GM23338 (cell line): ENCODE results near the gene MAP3K6. TPM values are rescaled to one million over a fixed set of nuclear protein-coding genes. Genes with fewer than 3 reads are reported as not detected.
A peak's percentile ranks its signal among the peaks of the same experiment; 100 is the strongest.

Experiments
- ATAC-seq: fragments of 200-7000 bp; cut with Tn5 transposase; 3 replicates; pipeline ENCODE4 v1.9.1; 2020
- DNase-seq: peaks from one replicate; pipeline ENCODE4 v3.0.0-alpha.2; 2015; ENCODE audit warnings: low spot score
- H2AFZ ChIP-seq: fragments of 200-600 bp; sonication (generic); 2 replicates; pipeline ENCODE4 v1.8.0; 2016; ENCODE audit warnings: antibody characterized with exemption, mild to moderate bottlenecking, moderate library complexity
- H3F3A ChIP-seq: fragments of 200-600 bp; sonication (generic); replicated peaks from 2 replicates; pipeline ENCODE4 v1.8.0; 2017; ENCODE audit warnings: antibody characterized with exemption, mixed run types, low read depth
- H3K27ac ChIP-seq: fragments of 200-600 bp; sonication (generic); 2 replicates; pipeline ENCODE4 v1.6.1; 2016; ENCODE audit warnings: low read depth
- H3K27me3 ChIP-seq: fragments of 200-600 bp; sonication (generic); 2 replicates; pipeline ENCODE4 v1.8.0; 2016; ENCODE audit warnings: mild to moderate bottlenecking, mixed run types, moderate library complexity; ENCODE audit not compliant: insufficient read depth
- H3K36me3 ChIP-seq: fragments of 200-600 bp; sonication (generic); 2 replicates; pipeline ENCODE4 v1.8.0; 2016; ENCODE audit warnings: mild to moderate bottlenecking; ENCODE audit not compliant: insufficient read depth
- H3K4me1 ChIP-seq: fragments of 200-600 bp; sonication (generic); 2 replicates; pipeline ENCODE4 v1.8.0; 2016; ENCODE audit warnings: mild to moderate bottlenecking, moderate library complexity; ENCODE audit not compliant: insufficient read depth
- H3K4me2 ChIP-seq: fragments of 200-600 bp; sonication (generic); 2 replicates; pipeline ENCODE4 v1.7.1; 2017; ENCODE audit warnings: mixed run types
- H3K4me3 ChIP-seq: fragments of 200-600 bp; sonication (generic); 2 replicates; pipeline ENCODE4 v1.6.1; 2016; ENCODE audit warnings: mixed run types
- H3K79me2 ChIP-seq: fragments of 200-600 bp; sonication (generic); replicated peaks from 2 replicates; pipeline ENCODE4 v1.8.0; 2017; ENCODE audit warnings: mild to moderate bottlenecking; ENCODE audit not compliant: insufficient read depth
- H3K9me2 ChIP-seq: fragments of 200-600 bp; sonication (generic); 2 replicates; pipeline ENCODE4 v1.8.0; 2017; ENCODE audit not compliant: insufficient read depth
- H4K20me1 ChIP-seq: fragments of 200-600 bp; sonication (generic); replicated peaks from 2 replicates; pipeline ENCODE4 v1.8.0; 2017; ENCODE audit warnings: mild to moderate bottlenecking; ENCODE audit not compliant: insufficient read depth
- H3K27ac Mint-ChIP-seq: 2 replicates; pipeline ENCODE4 v1.8.0; 2020; ENCODE audit warnings: inconsistent platforms, mild to moderate bottlenecking, moderate library complexity, mixed read lengths
- H3K27me3 Mint-ChIP-seq: 3 replicates; pipeline ENCODE4 v1.8.0; 2022; ENCODE audit warnings: low read depth, mild to moderate bottlenecking, moderate library complexity, mixed read lengths, inconsistent platforms; ENCODE audit not compliant: insufficient read depth, poor library complexity
- H3K36me3 Mint-ChIP-seq: 3 replicates; pipeline ENCODE4 v1.8.0; 2021; ENCODE audit warnings: low read depth, mild to moderate bottlenecking, inconsistent platforms, moderate library complexity, mixed read lengths
- H3K4me1 Mint-ChIP-seq: 3 replicates; pipeline ENCODE4 v1.8.0; 2020; ENCODE audit warnings: mild to moderate bottlenecking, inconsistent platforms, mixed read lengths
- H3K4me3 Mint-ChIP-seq: 3 replicates; pipeline ENCODE4 v1.8.0; 2021; ENCODE audit warnings: moderate library complexity, mild to moderate bottlenecking, inconsistent platforms, mixed read lengths
- H3K9me3 Mint-ChIP-seq: 3 replicates; pipeline ENCODE4 v1.8.0; 2020; ENCODE audit warnings: moderate library complexity, mild to moderate bottlenecking, inconsistent platforms, mixed read lengths
- CREB1 ChIP-seq: fragments of 250-450 bp; sonication (Bioruptor Pico); IDR thresholded peaks from 2 replicates; pipeline ENCODE4 v1.5.0; 2020; ENCODE audit warnings: low read depth, mild to moderate bottlenecking, moderate library complexity
- CTCF ChIP-seq, 2 experiments: fragments of 200-600 bp in 1 of 2; sonication (generic) in 1 of 2; conservative IDR thresholded peaks; 2 replicates each; pipeline versions ENCODE4 v1.5.1 to v1.6.1; 2016 to 2017; ENCODE audit warnings: antibody characterized with exemption in 2 of 2, low read depth in 2 of 2, mild to moderate bottlenecking in 2 of 2, moderate library complexity in 1 of 2
- ETS1 ChIP-seq: IDR thresholded peaks from 2 replicates; pipeline ENCODE4 v1.6.1; 2016; ENCODE audit warnings: antibody characterized with exemption
- EZH2 ChIP-seq: fragments of 200-600 bp; sonication (generic); IDR thresholded peaks from one replicate; pipeline ENCODE4 v1.8.0; 2017; ENCODE audit warnings: antibody characterized with exemption, mild to moderate bottlenecking, low read depth; ENCODE audit not compliant: unreplicated experiment
- EZH2phosphoT487 ChIP-seq: fragments of 200-600 bp; sonication (generic); IDR thresholded peaks from one replicate; pipeline ENCODE4 v1.8.1; 2018; ENCODE audit warnings: antibody characterized with exemption; ENCODE audit not compliant: unreplicated experiment
- JUNB ChIP-seq: IDR thresholded peaks from one replicate; pipeline ENCODE4 v1.6.1; 2016; ENCODE audit warnings: antibody characterized with exemption; ENCODE audit not compliant: unreplicated experiment
- NANOG ChIP-seq: IDR thresholded peaks from 2 replicates; pipeline ENCODE4 v1.6.1; 2016; ENCODE audit warnings: antibody characterized with exemption, borderline replicate concordance
- POLR2AphosphoS5 ChIP-seq: IDR thresholded peaks from 2 replicates; pipeline ENCODE4 v1.6.1; 2016; ENCODE audit warnings: antibody characterized with exemption, low read depth
- STAT1 ChIP-seq: IDR thresholded peaks from one replicate; pipeline ENCODE4 v1.6.1; 2016; ENCODE audit warnings: antibody characterized with exemption; ENCODE audit not compliant: unreplicated experiment
- ZNF114 ChIP-seq: fragments of 250-450 bp; sonication (Bioruptor Pico); IDR thresholded peaks from 2 replicates; pipeline ENCODE4 v1.5.0; 2020; ENCODE audit warnings: mild to moderate bottlenecking, moderate library complexity
- ZNF331 ChIP-seq: fragments of 250-450 bp; sonication (Bioruptor Pico); IDR thresholded peaks from 2 replicates; pipeline ENCODE4 v1.5.0; 2020; ENCODE audit warnings: low read depth, mild to moderate bottlenecking, moderate library complexity
- ZNF462 ChIP-seq: fragments of 250-450 bp; sonication (Bioruptor Pico); IDR thresholded peaks from 2 replicates; pipeline ENCODE4 v1.5.0; 2020; ENCODE audit warnings: mild to moderate bottlenecking, moderate library complexity
- polyA plus RNA-seq: library from polyadenylated mRNA; unstranded; fragments of >200 nt; fragmentation: Nextera tagmentation; extraction: Ambion mirVana; gene quantifications from 2 replicates; pipeline ENCODE4 v1.2.1, GENCODE V29; 2016
- total RNA-seq: library from RNA; depleted of rRNA; stranded (reverse); fragments of >200 nt; shearing (Covaris generic); gene quantifications from 2 replicates; pipeline ENCODE4 v1.2.3, GENCODE V29; 2014

The MAP3K6 gene
- total and polyA plus RNA-seq, 2 experiments from 2014 or later, result 8.2 to 10.6 TPM

GRCh38 chr1:27345272-27345671 lies 21.5 kb downstream of the MAP3K6 start:
- Histone ChIP-seq H2AFZ (no peak overlapping the region), H3K9me2 (no peaks in the 10 kb centered on the region), H3F3A (peaks cover 12% of the 10 kb centered on the region; the same call in 1 of the 2 replicates), H3K27me3 (peaks cover 4% of the 10 kb centered on the region; the same call in 1 of the 2 replicates), H3K79me2 (peaks cover 7% of the 10 kb centered on the region), H3K4me2 (no peak overlapping the region), H3K27ac (no peak overlapping the region), H3K4me3 (no peak overlapping the region), H3K36me3 (no peaks in the 10 kb centered on the region), H3K4me1 (peaks cover 18% of the 10 kb centered on the region; the same call in 1 of the 2 replicates), H4K20me1 (no peaks in the 10 kb centered on the region; the same call in 1 of the 2 replicates)
- Mint-ChIP-seq H3K36me3 (peaks cover 9% of the 10 kb centered on the region), H3K4me1 (peaks cover 32% of the 10 kb centered on the region), H3K27me3 (peaks cover 21% of the 10 kb centered on the region), H3K27ac (no peak overlapping the region), H3K4me3 (no peak overlapping the region), H3K9me3 (no peaks in the 10 kb centered on the region; the same call in 2 of the 3 replicates)
- ATAC-seq, result no peak
- no peak for DNase-seq
- TF ChIP-seq CTCF (conservative IDR thresholded peaks at IDR 0.05; ENCODE audit: low read depth in 2 of 2), result no peak
- TF ChIP-seq ETS1, result no peak
- no peak for TF ChIP-seq NANOG
- TF ChIP-seq EZH2phosphoT487, result no peak

- peak overlapping the region; percentile 64; the same call in 1 of the 2 replicates for H3K4me2 ChIP-seq
- peaks cover 20% of the 10 kb centered on the region; the same call in 1 of the 2 replicates for H3K4me1 ChIP-seq
- H3K4me3 Mint-ChIP-seq, result peak overlapping the region; percentile 37; the same call in 1 of the 3 replicates
- TF ChIP-seq POLR2AphosphoS5, result no peak
- no peak for TF ChIP-seq ZNF114
- TF ChIP-seq ZNF462, result no peak
- no peak for TF ChIP-seq STAT1
- TF ChIP-seq CREB1, result no peak
- no peak for TF ChIP-seq JUNB
- no peak for TF ChIP-seq ZNF331
- no peak for TF ChIP-seq EZH2
- no peak for TF ChIP-seq EZH2phosphoT487
- TF ChIP-seq ETS1, result no peak
Measured at GRCh38 chr1:27343639-27344025, 23.1 kb downstream of the MAP3K6 start.

More at GRCh38 chr1:27343639-27344025, 23.1 kb downstream of the MAP3K6 start:
- no peaks in the 10 kb centered on the region for H3K36me3 ChIP-seq
- H3K27me3 ChIP-seq, result no peaks in the 10 kb centered on the region
- peaks cover 37% of the 10 kb centered on the region for H3K4me1 Mint-ChIP-seq
- H3K9me3 Mint-ChIP-seq, result no peaks in the 10 kb centered on the region; the same call in 2 of the 3 replicates
- peaks cover 7% of the 10 kb centered on the region for H3K79me2 ChIP-seq
- H3K27me3 Mint-ChIP-seq, result peaks cover 14% of the 10 kb centered on the region
- H3K27ac ChIP-seq, result no peak overlapping the region
- no peak overlapping the region for H3K4me3 ChIP-seq
- H4K20me1 ChIP-seq, result no peaks in the 10 kb centered on the region; the same call in 1 of the 2 replicates
- H2AFZ ChIP-seq, result no peak overlapping the region
- peaks cover 9% of the 10 kb centered on the region for H3K36me3 Mint-ChIP-seq
- no peak for DNase-seq
- peak overlapping the region; percentile 46; the same call in 1 of the 2 replicates for H3K27ac Mint-ChIP-seq
- ATAC-seq, result no peak
- 0 out of 2 replicates have a peak, but pooled peaks cover 5% of the 10 kb centered on the region for H3F3A ChIP-seq
- H3K9me2 ChIP-seq, result no peaks in the 10 kb centered on the region
